K562 (cell line): ENCODE results near the gene DLGAP1. TPM values are rescaled to one million over a fixed set of nuclear protein-coding genes. Genes with fewer than 3 reads are reported as not detected.
A peak's percentile ranks its signal among the peaks of the same experiment; 100 is the strongest.

Source experiments
- ASH1L ChIP-seq: fragments of 450-650 bp; IDR thresholded peaks from 2 replicates; pipeline ENCODE4 v1.6.1; 2018; ENCODE audit warnings: borderline replicate concordance, mild to moderate bottlenecking, low read depth; ENCODE audit not compliant: partially characterized antibody
- CBFA2T2 ChIP-seq: fragments of 450-650 bp; conservative IDR thresholded peaks from 2 replicates; pipeline ENCODE4 v1.6.1; 2017; ENCODE audit warnings: mild to moderate bottlenecking
- CHD1 ChIP-seq: fragments of 200-600 bp; sonication (generic); IDR thresholded peaks from one replicate; pipeline ENCODE4 v1.6.1; 2012; ENCODE audit warnings: mild to moderate bottlenecking, moderate library complexity, low read length, inconsistent platforms
- CREB1 ChIP-seq, 2 experiments: sonication (generic) in 1 of 2; formaldehyde crosslinking in 1 of 2; IDR thresholded peaks; 2 replicates each; pipeline versions ENCODE4 v1.6.1 to v1.8.0; 2012 to 2022; ENCODE audit warnings: inconsistent platforms in 1 of 2, mild to moderate bottlenecking in 1 of 2, missing genetic modification reagents in 1 of 2, moderate library complexity in 1 of 2
- DACH1 ChIP-seq: fragments of 450-650 bp; IDR thresholded peaks from 2 replicates; pipeline ENCODE4 v1.6.1; 2018; ENCODE audit not compliant: partially characterized antibody
- FOXP1 ChIP-seq: sonication (generic); formaldehyde crosslinking; IDR thresholded peaks from 2 replicates; pipeline ENCODE4 v1.8.0; 2022; ENCODE audit warnings: mild to moderate bottlenecking, missing genetic modification reagents
- GTF2E2 ChIP-seq: fragments of 200-800 bp; sonication (Bioruptor generic); IDR thresholded peaks from 2 replicates; pipeline ENCODE4 v1.6.1; 2016; ENCODE audit warnings: missing genetic modification characterization, missing compliant biosample characterization
- NR2C2 ChIP-seq, 2 experiments: fragments of 200-800 bp in 1 of 2; sonication (Bioruptor generic) in 1 of 2; sonication (generic) in 1 of 2; formaldehyde crosslinking in 1 of 2; IDR thresholded peaks; 2 replicates each; pipeline versions ENCODE4 v1.6.1 to v1.8.0; 2016 to 2022; ENCODE audit warnings: mild to moderate bottlenecking in 1 of 2, missing compliant biosample characterization in 1 of 2, missing genetic modification characterization in 1 of 2, missing genetic modification reagents in 1 of 2
- NUFIP1 ChIP-seq: fragments of 450-650 bp; IDR thresholded peaks from 2 replicates; pipeline ENCODE4 v1.6.1; 2018; ENCODE audit not compliant: partially characterized antibody
- PHF8 ChIP-seq: fragments of 200-600 bp; sonication (generic); IDR thresholded peaks from 2 replicates; pipeline ENCODE4 v1.6.1; 2012; ENCODE audit warnings: mixed run types, mild to moderate bottlenecking, inconsistent platforms, low read length, moderate library complexity, borderline replicate concordance
- PTBP1 ChIP-seq: fragments of 200-400 bp; formaldehyde crosslinking; IDR thresholded peaks from 2 replicates; pipeline ENCODE4 v1.6.1; 2017; ENCODE audit warnings: low read depth, low read length
- RBM22 ChIP-seq: fragments of 200-400 bp; formaldehyde crosslinking; IDR thresholded peaks from 2 replicates; pipeline ENCODE4 v1.6.1; 2018; ENCODE audit warnings: low read length, low read depth; ENCODE audit not compliant: poor library complexity, severe bottlenecking
- SIN3A ChIP-seq, 2 experiments: fragments of 150-350 bp in 1 of 2; IDR thresholded peaks; 2 replicates each; pipeline ENCODE4 v1.6.1; 2011 to 2016; ENCODE audit warnings: borderline replicate concordance in 2 of 2, low read depth in 2 of 2, low read length in 2 of 2, mild to moderate bottlenecking in 2 of 2, moderate library complexity in 2 of 2; ENCODE audit not compliant: control insufficient read depth in 1 of 2
- SRSF3 ChIP-seq: fragments of 200-400 bp; formaldehyde crosslinking; IDR thresholded peaks from 2 replicates; pipeline ENCODE4 v1.6.1; 2016; ENCODE audit warnings: mild to moderate bottlenecking, low read length, moderate library complexity; ENCODE audit not compliant: insufficient read depth
- ZFP36 ChIP-seq: fragments of 150-350 bp; IDR thresholded peaks from 2 replicates; pipeline ENCODE4 v1.6.1; 2018; ENCODE audit warnings: low read length, low read depth; ENCODE audit not compliant: partially characterized antibody
- ZNF324 ChIP-seq: fragments of 250-450 bp; sonication (Bioruptor Pico); IDR thresholded peaks from 2 replicates; pipeline ENCODE4 v1.4.0; 2020; ENCODE audit warnings: mild to moderate bottlenecking
- polyA plus RNA-seq, 8 experiments: library from polyadenylated mRNA; depleted of rRNA in 4 of 8; stranded (reverse) in 5 of 8; unstranded in 3 of 8; fragments of >200 nt; fragmentation: Nextera tagmentation in 2 of 8; fragmentation: Illumina TruSeq in 1 of 8; extraction: Ambion mirVana in 2 of 8; extraction: Trizol in 1 of 8; gene quantifications; 2 replicates each; pipeline versions ENCODE4 v1.2.1 to v1.2.3, GENCODE V29; 2011 to 2014; ENCODE audit warnings: inconsistent platforms in 1 of 8, missing spikeins in 1 of 8
- total RNA-seq, 7 experiments: library from RNA; depleted of rRNA in 6 of 7; stranded (reverse); fragments of >200 nt in 6 of 7; fragmentation: Illumina TruSeq in 2 of 7; extraction: Trizol in 2 of 7; gene quantifications; 2 replicates each; pipeline versions ENCODE4 v1.2.1 to v1.2.3, GENCODE V29; 2011 to 2021; ENCODE audit warnings: low replicate concordance in 1 of 7
- TF ChIP-seq, protein P1 (sequence below), 3 experiments: fragments of 200-800 bp in 1 of 3; fragments of 250-450 bp in 1 of 3; fragments of 450-650 bp in 1 of 3; sonication (Bioruptor Pico) in 1 of 3; sonication (Bioruptor generic) in 1 of 3; formaldehyde crosslinking in 1 of 3; IDR thresholded peaks; 2 replicates each; pipeline versions ENCODE4 v1.6.1 to v1.8.0; 2016 to 2022; ENCODE audit warnings: mild to moderate bottlenecking in 2 of 3, missing genetic modification characterization in 2 of 3, missing compliant biosample characterization in 1 of 3, moderate library complexity in 1 of 3
- TF ChIP-seq, protein P2 (sequence below): fragments of 450-650 bp; IDR thresholded peaks from 2 replicates; pipeline ENCODE4 v1.6.1; 2016; ENCODE audit warnings: mild to moderate bottlenecking
- TF ChIP-seq, protein P3 (sequence below): fragments of 450-650 bp; formaldehyde crosslinking; IDR thresholded peaks from 2 replicates; pipeline ENCODE4 v1.4.0; 2020; ENCODE audit warnings: mild to moderate bottlenecking, moderate library complexity

DLGAP1 gene
- total and polyA plus RNA-seq, 9 of the 15 experiments (the other 6 are each of a cell fraction or from before 2014, with no cell fraction given): 0.04 to 0.22 (median 0.08) TPM

DNA sequence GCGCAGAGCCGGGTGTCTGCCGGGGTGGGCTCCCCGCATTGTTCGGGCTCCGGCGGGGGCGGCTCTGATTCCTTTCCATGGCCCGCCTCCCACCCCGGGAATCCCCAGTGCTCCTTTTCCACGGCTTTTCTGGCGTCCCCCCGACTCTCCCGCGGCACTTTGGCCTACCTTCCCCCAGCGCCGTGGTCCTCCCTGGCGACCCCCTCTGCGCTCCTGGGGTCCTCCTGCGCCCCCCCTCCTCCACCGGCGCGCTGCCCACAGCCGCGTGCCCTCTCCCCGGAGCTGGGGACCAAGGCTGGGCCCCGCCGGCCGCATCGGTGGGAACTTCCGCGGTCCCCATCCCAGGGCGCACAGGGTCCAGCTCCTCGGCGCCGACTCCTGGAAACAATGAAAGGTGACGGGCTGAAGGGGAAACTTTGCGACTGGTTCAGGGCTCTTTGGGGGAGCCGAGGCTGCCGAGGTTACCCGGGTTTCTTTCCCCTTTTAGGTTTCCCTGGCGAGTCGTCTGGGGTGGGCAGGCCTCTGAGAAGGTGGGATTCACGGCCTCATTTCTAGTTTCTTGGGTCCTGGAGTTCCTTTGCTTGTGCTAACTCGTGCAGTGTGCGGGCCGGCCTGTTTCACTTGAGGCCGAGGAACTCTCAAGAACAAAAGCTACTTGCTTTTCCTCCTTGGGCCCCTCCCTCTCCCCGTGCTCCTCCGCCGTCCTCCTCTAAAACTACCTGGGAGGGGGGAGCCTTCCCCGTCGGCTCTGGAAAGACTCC, 1002.9 kb downstream of the DLGAP1 start (continued):
- TF ChIP-seq, protein P1, sequence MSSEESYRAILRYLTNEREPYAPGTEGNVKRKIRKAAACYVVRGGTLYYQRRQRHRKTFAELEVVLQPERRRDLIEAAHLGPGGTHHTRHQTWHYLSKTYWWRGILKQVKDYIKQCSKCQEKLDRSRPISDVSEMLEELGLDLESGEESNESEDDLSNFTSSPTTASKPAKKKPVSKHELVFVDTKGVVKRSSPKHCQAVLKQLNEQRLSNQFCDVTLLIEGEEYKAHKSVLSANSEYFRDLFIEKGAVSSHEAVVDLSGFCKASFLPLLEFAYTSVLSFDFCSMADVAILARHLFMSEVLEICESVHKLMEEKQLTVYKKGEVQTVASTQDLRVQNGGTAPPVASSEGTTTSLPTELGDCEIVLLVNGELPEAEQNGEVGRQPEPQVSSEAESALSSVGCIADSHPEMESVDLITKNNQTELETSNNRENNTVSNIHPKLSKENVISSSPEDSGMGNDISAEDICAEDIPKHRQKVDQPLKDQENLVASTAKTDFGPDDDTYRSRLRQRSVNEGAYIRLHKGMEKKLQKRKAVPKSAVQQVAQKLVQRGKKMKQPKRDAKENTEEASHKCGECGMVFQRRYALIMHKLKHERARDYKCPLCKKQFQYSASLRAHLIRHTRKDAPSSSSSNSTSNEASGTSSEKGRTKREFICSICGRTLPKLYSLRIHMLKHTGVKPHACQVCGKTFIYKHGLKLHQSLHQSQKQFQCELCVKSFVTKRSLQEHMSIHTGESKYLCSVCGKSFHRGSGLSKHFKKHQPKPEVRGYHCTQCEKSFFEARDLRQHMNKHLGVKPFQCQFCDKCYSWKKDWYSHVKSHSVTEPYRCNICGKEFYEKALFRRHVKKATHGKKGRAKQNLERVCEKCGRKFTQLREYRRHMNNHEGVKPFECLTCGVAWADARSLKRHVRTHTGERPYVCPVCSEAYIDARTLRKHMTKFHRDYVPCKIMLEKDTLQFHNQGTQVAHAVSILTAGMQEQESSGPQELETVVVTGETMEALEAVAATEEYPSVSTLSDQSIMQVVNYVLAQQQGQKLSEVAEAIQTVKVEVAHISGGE (CRISPR knock-in tag; IDR thresholded peaks at IDR 0.05): no peak
- no peak for TF ChIP-seq NR2C2 (CRISPR knock-in tag; IDR thresholded peaks at IDR 0.05)
- TF ChIP-seq NR2C2 (tag; IDR thresholded peaks at IDR 0.05): no peak
- TF ChIP-seq FOXP1 (CRISPR knock-in tag): peak; percentile 39; the same call in 1 of the 2 replicates
- TF ChIP-seq SIN3A (IDR thresholded peaks at IDR 0.05; ENCODE audit: borderline replicate concordance in 2 of 2, control insufficient read depth in 1 of 2, low read depth in 2 of 2, low read length in 2 of 2): peak in 1 of 2 experiments; percentile 39; a peak in 1 of 4 replicates
- TF ChIP-seq ASH1L: no peak
- TF ChIP-seq, protein P2, sequence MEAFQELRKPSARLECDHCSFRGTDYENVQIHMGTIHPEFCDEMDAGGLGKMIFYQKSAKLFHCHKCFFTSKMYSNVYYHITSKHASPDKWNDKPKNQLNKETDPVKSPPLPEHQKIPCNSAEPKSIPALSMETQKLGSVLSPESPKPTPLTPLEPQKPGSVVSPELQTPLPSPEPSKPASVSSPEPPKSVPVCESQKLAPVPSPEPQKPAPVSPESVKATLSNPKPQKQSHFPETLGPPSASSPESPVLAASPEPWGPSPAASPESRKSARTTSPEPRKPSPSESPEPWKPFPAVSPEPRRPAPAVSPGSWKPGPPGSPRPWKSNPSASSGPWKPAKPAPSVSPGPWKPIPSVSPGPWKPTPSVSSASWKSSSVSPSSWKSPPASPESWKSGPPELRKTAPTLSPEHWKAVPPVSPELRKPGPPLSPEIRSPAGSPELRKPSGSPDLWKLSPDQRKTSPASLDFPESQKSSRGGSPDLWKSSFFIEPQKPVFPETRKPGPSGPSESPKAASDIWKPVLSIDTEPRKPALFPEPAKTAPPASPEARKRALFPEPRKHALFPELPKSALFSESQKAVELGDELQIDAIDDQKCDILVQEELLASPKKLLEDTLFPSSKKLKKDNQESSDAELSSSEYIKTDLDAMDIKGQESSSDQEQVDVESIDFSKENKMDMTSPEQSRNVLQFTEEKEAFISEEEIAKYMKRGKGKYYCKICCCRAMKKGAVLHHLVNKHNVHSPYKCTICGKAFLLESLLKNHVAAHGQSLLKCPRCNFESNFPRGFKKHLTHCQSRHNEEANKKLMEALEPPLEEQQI: no peak
- TF ChIP-seq NUFIP1: no peak
- peak; percentile 96 for TF ChIP-seq CHD1
- no peak for TF ChIP-seq CBFA2T2
- peak; percentile 10 for TF ChIP-seq ZFP36
- no peak for TF ChIP-seq PTBP1
- TF ChIP-seq PHF8: peak; percentile 34; the same call in 1 of the 2 replicates
- TF ChIP-seq, protein P3, sequence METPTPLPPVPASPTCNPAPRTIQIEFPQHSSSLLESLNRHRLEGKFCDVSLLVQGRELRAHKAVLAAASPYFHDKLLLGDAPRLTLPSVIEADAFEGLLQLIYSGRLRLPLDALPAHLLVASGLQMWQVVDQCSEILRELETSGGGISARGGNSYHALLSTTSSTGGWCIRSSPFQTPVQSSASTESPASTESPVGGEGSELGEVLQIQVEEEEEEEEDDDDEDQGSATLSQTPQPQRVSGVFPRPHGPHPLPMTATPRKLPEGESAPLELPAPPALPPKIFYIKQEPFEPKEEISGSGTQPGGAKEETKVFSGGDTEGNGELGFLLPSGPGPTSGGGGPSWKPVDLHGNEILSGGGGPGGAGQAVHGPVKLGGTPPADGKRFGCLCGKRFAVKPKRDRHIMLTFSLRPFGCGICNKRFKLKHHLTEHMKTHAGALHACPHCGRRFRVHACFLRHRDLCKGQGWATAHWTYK (CRISPR knock-in tag): peak; percentile 29; the same call in 1 of the 2 replicates
- peak; percentile 13; the same call in 1 of the 2 replicates for TF ChIP-seq SRSF3
- no peak for TF ChIP-seq CREB1 (IDR thresholded peaks at IDR 0.05)
- TF ChIP-seq CREB1 (CRISPR knock-in tag; IDR thresholded peaks at IDR 0.05): no peak
- no peak for TF ChIP-seq DACH1
- TF ChIP-seq RBM22: peak; percentile 93
- TF ChIP-seq ZNF324 (CRISPR knock-in tag): no peak
- no peak for TF ChIP-seq GTF2E2
